ENCODE data around the gene ISLR.

The ISLR gene

GRCh38 chr15:74172701-74173379 is 670 bp upstream of the ISLR start:
- no peak for TF ChIP-seq CTCF (conservative IDR thresholded peaks at IDR 0.05; ENCODE audit: control insufficient read depth, insufficient read depth, low read depth, low read length)
- no peak overlapping the region for H3K4me3 ChIP-seq (ENCODE audit: control insufficient read depth, low read depth, low read length)
- DNase-seq (ENCODE audit: low read depth): peak; percentile 62

- DNase-seq (ENCODE audit: low read depth): no peak
- no peak for TF ChIP-seq CTCF (conservative IDR thresholded peaks at IDR 0.05; ENCODE audit: control insufficient read depth, insufficient read depth, low read depth, low read length)
- H3K4me3 ChIP-seq (ENCODE audit: control insufficient read depth, low read depth, low read length): no peak overlapping the region
Measured at GRCh38 chr15:74174219-74174957, 878 bp downstream of the ISLR start.

- H3K4me3 ChIP-seq (ENCODE audit: control insufficient read depth, low read depth, low read length): no peak overlapping the region
Measured at GRCh38 chr15:74174958-74175253, 1.4 kb downstream of the ISLR start.

GRCh38 chr15:74175271-74176191 is 2.0 kb downstream of the ISLR start:
- no peak for TF ChIP-seq CTCF (conservative IDR thresholded peaks at IDR 0.05; ENCODE audit: control insufficient read depth, insufficient read depth, low read depth, low read length)
- DNase-seq (ENCODE audit: low read depth): no peak
- no peak overlapping the region for H3K4me3 ChIP-seq (ENCODE audit: control insufficient read depth, low read depth, low read length)

More at GRCh38 chr15:74174958-74175253, 1.4 kb downstream of the ISLR start:
- TF ChIP-seq CTCF (conservative IDR thresholded peaks at IDR 0.05; ENCODE audit: control insufficient read depth, insufficient read depth, low read depth, low read length): no peak
- DNase-seq (ENCODE audit: low read depth): no peak

GRCh38 chr15:74176262-74177214 is 3.0 kb downstream of the ISLR start:
- no peak for TF ChIP-seq CTCF (conservative IDR thresholded peaks at IDR 0.05; ENCODE audit: control insufficient read depth, insufficient read depth, low read depth, low read length)
- no peak overlapping the region for H3K4me3 ChIP-seq (ENCODE audit: control insufficient read depth, low read depth, low read length)
- no peak for DNase-seq (ENCODE audit: low read depth)

All from fibroblast of mammary gland (primary cell).